ENCODE measurements around the gene KRTAP2-2. TPM values are rescaled to one million over a fixed set of nuclear protein-coding genes. Genes with fewer than 3 reads are reported as not detected.

Gene KRTAP2-2
- total and polyA plus RNA-seq, 2 of the 8 experiments (the other 6 are each of a cell fraction or from before 2014, with no cell fraction given), result not detected

GRCh38 chr17:41012326-41013120, 42.5 kb downstream of the KRTAP2-2 start:
- ChIA-PET CTCF (ENCODE audit: partially characterized antibody) (no interaction called here), POLR2A (ENCODE audit: partially characterized antibody) (no interaction called here)
- H3K79me2 ChIP-seq (ENCODE audit: control insufficient read depth in 1 of 2, insufficient read depth in 2 of 2, low read length in 2 of 2), result no peaks in the 10 kb centered on the region
- H3K56ac ChIP-seq (replicated peaks; ENCODE audit: insufficient read length, low read depth, low read length), result no peak overlapping the region
- DNase-seq (ENCODE audit: low read depth in 1 of 2, low spot score in 2 of 2) (no peak), FAIRE-seq (no peak)
- H3K9ac ChIP-seq (replicated peaks in 1 of 4; ENCODE audit: extremely low read depth in 1 of 4, low read depth in 3 of 4, low read length in 3 of 4), result no peak overlapping the region
- no peaks in the 10 kb centered on the region for H3K9me3 ChIP-seq (ENCODE audit: insufficient read depth in 2 of 2, low read depth in 1 of 2, low read length in 1 of 2)
- no peaks in the 10 kb centered on the region for H3K79me1 ChIP-seq (ENCODE audit: low read depth, low read length)
- H3K4me2 ChIP-seq (ENCODE audit: insufficient read depth in 1 of 2, low read depth in 2 of 2, low read length in 2 of 2), result no peak overlapping the region
- H2BK12ac ChIP-seq (ENCODE audit: low read depth, low read length), result no peak overlapping the region
- no peak overlapping the region for H3K4me3 ChIP-seq (ENCODE audit: extremely low read depth in 1 of 4, insufficient read depth in 2 of 4, low read depth in 3 of 4, low read length in 4 of 4)
- H2BK5ac ChIP-seq (ENCODE audit: low read depth, low read length), result no peak overlapping the region
- H3K23ac ChIP-seq (ENCODE audit: insufficient read length), result no peak overlapping the region
- no peak overlapping the region for H2AK5ac ChIP-seq (ENCODE audit: low read depth, low read length)
- no peak overlapping the region for H2AFZ ChIP-seq (ENCODE audit: low read length)
- H2BK20ac ChIP-seq (ENCODE audit: low read length), result no peak overlapping the region
- H3K36me3 ChIP-seq (ENCODE audit: control insufficient read depth in 2 of 4, insufficient read depth in 4 of 4, low read length in 3 of 4), result no peaks in the 10 kb centered on the region
- no peak overlapping the region for H3K18ac ChIP-seq (ENCODE audit: extremely low read depth, low read length)
- H4K91ac ChIP-seq (replicated peaks; ENCODE audit: insufficient read length, low read length), result no peak overlapping the region
- H4K20me1 ChIP-seq (replicated peaks in 1 of 2; ENCODE audit: control insufficient read depth in 1 of 2, insufficient read depth in 2 of 2, low read length in 2 of 2), result no peaks in the 10 kb centered on the region
- no peak overlapping the region for H4K8ac ChIP-seq (ENCODE audit: extremely low read depth, insufficient read depth, low read length)
- WGBS, 2 experiments (ENCODE audit: extremely low coverage in 1 of 2, insufficient coverage in 1 of 2, insufficient read length in 1 of 2, insufficient replicate concordance in 2 of 2, low coverage in 1 of 2, low lambda C conversion rate in 2 of 2, missing lambda C conversion rate in 1 of 2), result 87% methylated on average over 6 of the region's 6 CpGs; no CpG with 5 or more reads in 1 of the 2 experiments
- H4K5ac ChIP-seq (ENCODE audit: insufficient read length, low read depth, low read length), result no peak overlapping the region
- H3K27ac ChIP-seq (ENCODE audit: low read depth, low read length), result no peak overlapping the region
- H3K23me2 ChIP-seq (ENCODE audit: low read depth, low read length), result no peaks in the 10 kb centered on the region
- H3K4ac ChIP-seq (replicated peaks; ENCODE audit: insufficient read length, low read depth, low read length), result no peak overlapping the region
- no peak overlapping the region for H2BK15ac ChIP-seq (ENCODE audit: low read length)
- H2BK120ac ChIP-seq (replicated peaks; ENCODE audit: low read depth, low read length), result no peak overlapping the region
- no peaks in the 10 kb centered on the region for H3K27me3 ChIP-seq (replicated peaks in 1 of 4; ENCODE audit: control insufficient read depth in 3 of 4, extremely low read depth in 1 of 4, insufficient read depth in 3 of 4, low read length in 3 of 4)
- peaks cover 0 to 10% (median 6%) of the 10 kb centered on the region in 4 experiments; a peak in 6 of 7 replicates for H3K4me1 ChIP-seq (replicated peaks in 1 of 4; ENCODE audit: control insufficient read depth in 3 of 4, insufficient read depth in 4 of 4, low read length in 3 of 4)
- no peak overlapping the region for H3K14ac ChIP-seq (ENCODE audit: insufficient read length)
- TF ChIP-seq SIRT6 (IDR thresholded peaks at IDR 0.05; ENCODE audit: low read length), result no peak
- TF ChIP-seq CREB1 (IDR thresholded peaks at IDR 0.05), result no peak
- TF ChIP-seq SRF (IDR thresholded peaks at IDR 0.05; ENCODE audit: low read depth, low read length), result no peak
- no peak for TF ChIP-seq CTCF (IDR thresholded peaks at IDR 0.05; ENCODE audit: control extremely low read depth in 1 of 3, insufficient read depth in 1 of 3, low read depth in 1 of 3, low read length in 3 of 3)
- TF ChIP-seq E2F6 (IDR thresholded peaks at IDR 0.05), result no peak
- no peak for TF ChIP-seq EGR1 (IDR thresholded peaks at IDR 0.05; ENCODE audit: borderline replicate concordance, low read depth, low read length)
- TF ChIP-seq CEBPB (IDR thresholded peaks at IDR 0.05; ENCODE audit: low read depth, low read length), result no peak
- TF ChIP-seq PHF8 (conservative IDR thresholded peaks at IDR 0.05; ENCODE audit: low read depth, low read length), result no peak
- TF ChIP-seq RNF2 (IDR thresholded peaks at IDR 0.05; ENCODE audit: borderline replicate concordance, low read depth, low read length, missing control alignments, poor library complexity, severe bottlenecking), result no peak

Measured in H1 (cell line).